ENCODE measurements around the gene PSME1. TPM values are rescaled to one million over a fixed set of nuclear protein-coding genes. Genes with fewer than 3 reads are reported as not detected.

Gene PSME1
- total and polyA plus RNA-seq, 2 of the 13 experiments (the other 11 are each of a cell fraction or from before 2014, with no cell fraction given), result 159 to 608 TPM

- no peak for TF ChIP-seq ZNF747 (CRISPR knock-in tag; IDR thresholded peaks at IDR 0.05; ENCODE audit: borderline replicate concordance)
- TF ChIP-seq NFATC3 (CRISPR knock-in tag; IDR thresholded peaks at IDR 0.05), result no peak
- no peak for TF ChIP-seq SNAPC5 (CRISPR knock-in tag; IDR thresholded peaks at IDR 0.05; ENCODE audit: borderline replicate concordance)
- TF ChIP-seq ZBTB39 (CRISPR knock-in tag; IDR thresholded peaks at IDR 0.05), result no peak
- TF ChIP-seq IKZF4 (CRISPR knock-in tag; IDR thresholded peaks at IDR 0.05; ENCODE audit: borderline replicate concordance, low read depth, not compliant biosample characterization), result peak; percentile 79
- no peak for TF ChIP-seq SMYD3 (CRISPR knock-in tag; IDR thresholded peaks at IDR 0.05)
- TF ChIP-seq ZNF569 (CRISPR knock-in tag; IDR thresholded peaks at IDR 0.05; ENCODE audit: borderline replicate concordance), result no peak
- TF ChIP-seq ZNF552 (CRISPR knock-in tag; IDR thresholded peaks at IDR 0.05; ENCODE audit: borderline replicate concordance), result no peak; the same call in 1 of the 2 replicates
- TF ChIP-seq FOXA1 (IDR thresholded peaks at IDR 0.05), result no peak
- TF ChIP-seq FOXA1 (CRISPR knock-in tag; IDR thresholded peaks at IDR 0.05), result no peak
- TF ChIP-seq PATZ1 (CRISPR knock-in tag; IDR thresholded peaks at IDR 0.05), result no peak; the same call in 1 of the 2 replicates
- TF ChIP-seq TCF7L2 (IDR thresholded peaks at IDR 0.05; ENCODE audit: low read depth, low read length), result no peak
- TF ChIP-seq ATF6 (CRISPR knock-in tag; conservative IDR thresholded peaks at IDR 0.05), result no peak
- TF ChIP-seq ZNF607 (CRISPR knock-in tag; IDR thresholded peaks at IDR 0.05; ENCODE audit: borderline replicate concordance), result no peak
- no peak for TF ChIP-seq ZFP36L1 (CRISPR knock-in tag; IDR thresholded peaks at IDR 0.05)
- no peak for TF ChIP-seq TFDP2 (CRISPR knock-in tag; IDR thresholded peaks at IDR 0.05)
- TF ChIP-seq PBX2 (CRISPR knock-in tag; IDR thresholded peaks at IDR 0.05), result 0 out of 2 replicates have a peak, but pooled peaks have one; percentile 20
- no peak for TF ChIP-seq ZKSCAN1 (IDR thresholded peaks at IDR 0.05; ENCODE audit: low read length)
- no peak for TF ChIP-seq NKX3-1 (CRISPR knock-in tag; IDR thresholded peaks at IDR 0.05)
- 0 out of 2 replicates have a peak, but pooled peaks have one; percentile 18 for TF ChIP-seq CENPT (CRISPR knock-in tag; IDR thresholded peaks at IDR 0.05; ENCODE audit: low read depth)
Measured at GRCh38 chr14:24138396-24139271, 2.6 kb downstream of the PSME1 start (continued).

Measured in HepG2 (cell line).